Chondrocyte (in vitro differentiated cells): ENCODE measurements around the gene KHDC1. TPM values are rescaled to one million over a fixed set of nuclear protein-coding genes. Genes with fewer than 3 reads are reported as not detected.

Source experiments
- DNase-seq: peaks from one replicate; pipeline ENCODE4 v3.0.0; 2021; ENCODE audit warnings: mixed read lengths, low spot score
- H3K27ac Mint-ChIP-seq: one replicate; pipeline ENCODE4 v1.8.0; 2021; ENCODE audit warnings: mild to moderate bottlenecking, moderate library complexity, mixed read lengths; ENCODE audit not compliant: unreplicated experiment
- H3K27me3 Mint-ChIP-seq: 2 replicates; pipeline ENCODE4 v1.8.0; 2021; ENCODE audit warnings: low read depth, mixed read lengths
- H3K36me3 Mint-ChIP-seq: 2 replicates; pipeline ENCODE4 v1.8.0; 2021; ENCODE audit warnings: low read depth, mixed read lengths
- H3K4me1 Mint-ChIP-seq: 2 replicates; pipeline ENCODE4 v1.8.0; 2021; ENCODE audit warnings: low read depth, mild to moderate bottlenecking, mixed read lengths
- H3K4me3 Mint-ChIP-seq: one replicate; pipeline ENCODE4 v1.8.0; 2021; ENCODE audit warnings: mild to moderate bottlenecking, moderate library complexity, mixed read lengths; ENCODE audit not compliant: unreplicated experiment
- H3K9me3 Mint-ChIP-seq: 2 replicates; pipeline ENCODE4 v1.8.0; 2021; ENCODE audit warnings: low read depth, mixed read lengths
- CTCF ChIP-seq: fragments of 200-600 bp; sonication (generic); IDR thresholded peaks from 2 replicates; pipeline ENCODE4 v1.5.0; 2021; ENCODE audit warnings: antibody characterized with exemption, mild to moderate bottlenecking, moderate library complexity
- total RNA-seq: library from RNA; stranded (reverse); gene quantifications from 3 replicates; pipeline ENCODE4 v1.2.1, GENCODE V29; 2021

KHDC1 gene
- total RNA-seq, 1 donor from 2014 or later: 4.0 TPM

- no peaks in the 10 kb centered on the region for H3K9me3 Mint-ChIP-seq
- no peak overlapping the region for H3K27ac Mint-ChIP-seq
- no peaks in the 10 kb centered on the region for H3K36me3 Mint-ChIP-seq
- peak; percentile 58 for DNase-seq
- H3K4me1 Mint-ChIP-seq: no peaks in the 10 kb centered on the region
- no peak overlapping the region for H3K4me3 Mint-ChIP-seq
- TF ChIP-seq CTCF: no peak
- no peaks in the 10 kb centered on the region for H3K27me3 Mint-ChIP-seq
Observed at GRCh38 chr6:73209117-73209516, 53.9 kb downstream of the KHDC1 start.

DNA sequence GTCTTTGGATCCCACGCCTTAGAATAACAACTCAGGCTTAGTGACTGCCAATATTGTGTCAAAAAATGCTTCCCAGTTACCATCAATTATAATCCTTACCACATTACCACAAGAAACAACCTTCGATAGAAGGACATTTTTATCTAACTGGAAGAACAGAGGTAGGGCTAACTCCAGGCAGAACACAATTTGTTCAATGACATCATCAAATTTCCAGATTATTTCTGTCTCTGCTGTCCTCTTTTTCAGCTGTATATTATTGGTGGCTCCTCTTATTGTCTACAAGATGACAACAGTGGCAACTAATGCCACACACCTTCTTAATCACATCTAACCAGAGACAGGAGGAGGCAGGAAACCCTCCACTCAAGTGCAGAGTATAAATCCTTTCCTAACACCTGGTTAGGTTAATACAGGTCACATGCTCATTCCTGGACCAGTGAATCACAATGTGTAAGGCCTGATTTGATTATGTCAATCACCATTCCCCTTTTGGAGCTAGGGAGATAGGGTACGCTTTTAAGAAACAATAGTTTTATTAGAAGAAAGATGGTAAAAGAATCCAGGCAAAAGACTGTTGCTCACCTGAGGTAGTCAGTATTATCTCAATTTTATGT is 55.7 kb downstream of the KHDC1 start:
- Mint-ChIP-seq H3K27me3 (no peaks in the 10 kb centered on the region), H3K27ac (no peak overlapping the region), H3K4me1 (no peaks in the 10 kb centered on the region), H3K9me3 (no peaks in the 10 kb centered on the region), H3K36me3 (no peaks in the 10 kb centered on the region), H3K4me3 (no peak overlapping the region)
- no peak for TF ChIP-seq CTCF
- no peak for DNase-seq

GRCh38 chr6:73204252-73204651 is 58.7 kb downstream of the KHDC1 start:
- Mint-ChIP-seq H3K4me1 (no peaks in the 10 kb centered on the region), H3K27ac (no peak overlapping the region), H3K27me3 (peaks cover 2% of the 10 kb centered on the region), H3K9me3 (no peaks in the 10 kb centered on the region), H3K36me3 (no peaks in the 10 kb centered on the region), H3K4me3 (no peak overlapping the region)
- TF ChIP-seq CTCF: no peak
- DNase-seq: no peak

DNA sequence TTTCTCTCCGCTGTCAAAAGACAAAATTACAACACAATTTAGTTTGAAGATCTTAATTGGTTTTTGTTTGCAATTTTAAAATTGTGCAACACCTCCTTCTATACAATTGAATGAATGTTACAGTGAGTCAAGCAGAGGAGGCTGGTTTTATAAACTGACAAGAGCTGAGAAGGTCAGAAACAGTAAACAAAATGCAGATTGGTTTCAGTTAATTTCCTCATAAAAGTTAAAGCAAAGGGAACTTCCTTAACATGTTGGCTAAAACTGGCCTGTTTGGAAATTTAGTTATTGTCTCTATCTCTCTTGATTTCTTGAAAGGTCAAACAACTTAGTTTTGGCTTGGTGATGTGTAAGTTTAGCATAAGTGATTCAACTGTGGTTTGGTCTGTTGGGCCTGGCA is 59.9 kb downstream of the KHDC1 start:
- TF ChIP-seq CTCF: no peak
- no peaks in the 10 kb centered on the region for H3K9me3 Mint-ChIP-seq
- H3K4me1 Mint-ChIP-seq: no peaks in the 10 kb centered on the region
- no peak for DNase-seq
- H3K4me3 Mint-ChIP-seq: no peak overlapping the region
- H3K36me3 Mint-ChIP-seq: no peaks in the 10 kb centered on the region
- H3K27me3 Mint-ChIP-seq: peaks cover 2% of the 10 kb centered on the region
- no peak overlapping the region for H3K27ac Mint-ChIP-seq

DNA sequence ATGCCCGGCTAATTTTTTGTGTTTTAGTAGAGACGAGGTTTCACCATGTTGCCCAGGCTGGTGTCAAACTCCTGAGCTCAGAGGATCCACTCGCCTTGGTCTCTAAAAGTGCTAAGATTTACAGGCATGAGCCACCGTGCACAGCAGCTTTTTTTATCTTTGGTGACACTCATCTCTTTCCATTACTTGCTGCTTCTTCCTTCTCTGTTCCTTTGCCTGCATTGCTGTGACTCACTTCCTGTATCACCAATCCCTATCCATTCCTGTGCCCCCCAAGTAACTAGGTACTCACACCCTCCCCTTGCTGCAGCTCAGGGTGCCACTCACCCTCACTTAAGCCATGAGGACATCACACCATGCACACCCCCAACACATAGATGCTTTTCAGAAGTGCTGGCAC is 62.3 kb downstream of the KHDC1 start:
- H3K4me3 Mint-ChIP-seq: no peak overlapping the region
- H3K27me3 Mint-ChIP-seq: peaks cover 2% of the 10 kb centered on the region
- DNase-seq: no peak
- no peaks in the 10 kb centered on the region for H3K9me3 Mint-ChIP-seq
- TF ChIP-seq CTCF: no peak
- peaks cover 2% of the 10 kb centered on the region for H3K36me3 Mint-ChIP-seq
- no peak overlapping the region for H3K27ac Mint-ChIP-seq
- H3K4me1 Mint-ChIP-seq: no peaks in the 10 kb centered on the region
